Neural progenitor cell (in vitro differentiated cells): ENCODE data around the gene TLR6.

Experiments
- CTCF ChIP-seq: fragments of 200-600 bp; sonication (generic); IDR thresholded peaks from 2 replicates; pipeline ENCODE4 v1.5.1; 2017; ENCODE audit warnings: antibody characterized with exemption, mild to moderate bottlenecking
- EZH2phosphoT487 ChIP-seq: fragments of 200-600 bp; sonication (generic); IDR thresholded peaks from 2 replicates; pipeline ENCODE4 v1.6.1; 2017; ENCODE audit warnings: antibody characterized with exemption

DNA sequence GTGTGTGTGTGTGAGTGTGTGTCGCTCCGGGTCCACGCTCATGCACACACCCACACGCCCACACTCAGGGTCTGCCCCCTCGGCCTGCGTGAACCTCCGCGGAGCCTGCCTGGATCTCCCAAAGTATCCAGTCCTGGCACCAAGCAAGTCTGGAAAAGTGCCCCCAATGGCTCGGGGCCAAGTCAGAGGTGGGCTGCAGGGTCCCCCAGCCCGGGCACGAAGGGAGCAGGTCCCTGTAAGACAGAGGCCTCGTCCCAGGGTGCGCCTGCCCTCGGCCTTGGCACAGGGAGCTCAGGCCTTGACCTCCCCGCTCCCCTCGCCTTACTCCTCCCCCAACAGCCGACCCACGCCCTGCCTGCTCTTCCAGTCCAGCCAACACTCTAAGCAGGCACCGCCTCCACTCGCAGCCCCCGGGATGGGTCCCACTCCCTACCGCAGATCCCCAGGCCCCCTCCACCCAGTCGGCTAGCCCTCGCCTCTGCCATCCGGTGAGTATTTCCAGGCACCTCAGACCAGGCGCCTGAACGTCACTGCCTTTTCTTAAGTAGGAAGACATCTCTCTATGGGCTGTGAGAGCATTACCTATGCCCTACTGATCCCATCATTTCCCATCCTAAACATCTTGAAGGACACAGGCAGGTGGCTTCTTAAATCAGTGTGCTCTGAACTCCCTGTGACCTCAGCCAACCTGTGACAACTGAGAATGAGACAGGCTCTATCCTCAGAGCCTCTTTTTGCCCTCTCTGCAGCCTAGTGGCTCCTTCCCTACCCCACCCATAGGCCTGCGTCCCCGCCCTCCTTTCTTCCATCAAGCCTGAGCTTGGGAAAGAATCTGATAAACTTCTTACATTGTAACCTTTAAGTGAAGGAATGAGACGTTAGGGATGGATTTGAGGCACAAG lies 11.7 kb upstream of the TLR6 start:
- TF ChIP-seq CTCF (no peak), EZH2phosphoT487 (no peak)
